Vagina (tissue), 2 donors: ENCODE data around the gene MTHFD1L.

Experiments used
- POLR2A ChIP-seq, 2 donors: fragments of 450-650 bp; IDR thresholded peaks; one replicate each; pipeline ENCODE4 v1.6.1; 2017; ENCODE audit warnings: antibody characterized with exemption in 2 of 2, mild to moderate bottlenecking in 2 of 2, moderate library complexity in 2 of 2
- POLR2AphosphoS5 ChIP-seq, 2 donors: sonication (generic); formaldehyde crosslinking; IDR thresholded peaks; one replicate each; pipeline ENCODE4 v1.9.0; 2017; ENCODE audit warnings: antibody characterized with exemption in 2 of 2, mild to moderate bottlenecking in 2 of 2, low read depth in 1 of 2; ENCODE audit not compliant: insufficient read depth in 1 of 2
- TF ChIP-seq, protein P1 (sequence below), 3 experiments: fragments of 450-650 bp in 2 of 3; fragments of 200-600 bp in 1 of 3; sonication (generic) in 1 of 3; IDR thresholded peaks; one replicate each; pipeline ENCODE4 v1.5.1; 2017 to 2019; ENCODE audit warnings: antibody characterized with exemption in 3 of 3, mild to moderate bottlenecking in 2 of 3, moderate library complexity in 2 of 3

DNA sequence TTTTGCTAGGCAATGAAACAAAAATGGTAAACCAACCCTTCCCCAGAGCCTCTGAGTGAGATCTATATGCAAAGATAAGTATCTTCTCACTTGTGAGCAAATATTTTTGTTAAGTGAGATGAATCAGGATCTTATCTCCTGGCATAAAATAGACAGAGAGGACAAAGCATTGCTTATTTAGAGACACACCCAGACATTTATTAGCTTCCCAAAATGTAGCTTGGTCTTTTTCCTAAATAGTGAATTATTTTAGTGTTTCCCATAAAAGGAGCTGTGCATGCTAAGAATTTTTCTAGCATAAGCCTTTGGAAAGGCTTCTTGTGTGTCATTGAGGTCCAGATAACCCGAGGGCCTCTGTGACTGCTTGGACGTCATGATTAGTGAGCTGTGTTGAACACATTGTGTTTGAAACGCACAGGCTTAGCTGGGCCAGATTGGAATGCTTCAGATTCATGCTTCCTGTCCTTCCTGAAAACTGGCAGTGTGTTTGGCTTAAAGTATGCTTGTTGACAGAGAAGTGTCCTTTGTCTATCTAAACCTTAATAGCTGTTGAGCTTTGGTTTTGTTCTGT lies 16.5 kb downstream of the MTHFD1L start:
- no peak for TF ChIP-seq POLR2A (IDR thresholded peaks at IDR 0.05)
- TF ChIP-seq, protein P1, sequence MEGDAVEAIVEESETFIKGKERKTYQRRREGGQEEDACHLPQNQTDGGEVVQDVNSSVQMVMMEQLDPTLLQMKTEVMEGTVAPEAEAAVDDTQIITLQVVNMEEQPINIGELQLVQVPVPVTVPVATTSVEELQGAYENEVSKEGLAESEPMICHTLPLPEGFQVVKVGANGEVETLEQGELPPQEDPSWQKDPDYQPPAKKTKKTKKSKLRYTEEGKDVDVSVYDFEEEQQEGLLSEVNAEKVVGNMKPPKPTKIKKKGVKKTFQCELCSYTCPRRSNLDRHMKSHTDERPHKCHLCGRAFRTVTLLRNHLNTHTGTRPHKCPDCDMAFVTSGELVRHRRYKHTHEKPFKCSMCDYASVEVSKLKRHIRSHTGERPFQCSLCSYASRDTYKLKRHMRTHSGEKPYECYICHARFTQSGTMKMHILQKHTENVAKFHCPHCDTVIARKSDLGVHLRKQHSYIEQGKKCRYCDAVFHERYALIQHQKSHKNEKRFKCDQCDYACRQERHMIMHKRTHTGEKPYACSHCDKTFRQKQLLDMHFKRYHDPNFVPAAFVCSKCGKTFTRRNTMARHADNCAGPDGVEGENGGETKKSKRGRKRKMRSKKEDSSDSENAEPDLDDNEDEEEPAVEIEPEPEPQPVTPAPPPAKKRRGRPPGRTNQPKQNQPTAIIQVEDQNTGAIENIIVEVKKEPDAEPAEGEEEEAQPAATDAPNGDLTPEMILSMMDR (IDR thresholded peaks at IDR 0.05), result no peak
- peak in 1 of 2 donors; percentile 84 for TF ChIP-seq POLR2AphosphoS5 (IDR thresholded peaks at IDR 0.05; ENCODE audit: insufficient read depth in 1 of 2, low read depth in 1 of 2)
